GM15510 (cell line): Measurements from ENCODE around the gene ARHGEF28.

Source experiments
- POLR2A ChIP-seq: IDR thresholded peaks from 3 replicates; pipeline ENCODE4 v1.6.1; 2011; ENCODE audit warnings: borderline replicate concordance; ENCODE audit not compliant: insufficient read length; ENCODE audit errors: extremely low read depth

ARHGEF28 gene

DNA sequence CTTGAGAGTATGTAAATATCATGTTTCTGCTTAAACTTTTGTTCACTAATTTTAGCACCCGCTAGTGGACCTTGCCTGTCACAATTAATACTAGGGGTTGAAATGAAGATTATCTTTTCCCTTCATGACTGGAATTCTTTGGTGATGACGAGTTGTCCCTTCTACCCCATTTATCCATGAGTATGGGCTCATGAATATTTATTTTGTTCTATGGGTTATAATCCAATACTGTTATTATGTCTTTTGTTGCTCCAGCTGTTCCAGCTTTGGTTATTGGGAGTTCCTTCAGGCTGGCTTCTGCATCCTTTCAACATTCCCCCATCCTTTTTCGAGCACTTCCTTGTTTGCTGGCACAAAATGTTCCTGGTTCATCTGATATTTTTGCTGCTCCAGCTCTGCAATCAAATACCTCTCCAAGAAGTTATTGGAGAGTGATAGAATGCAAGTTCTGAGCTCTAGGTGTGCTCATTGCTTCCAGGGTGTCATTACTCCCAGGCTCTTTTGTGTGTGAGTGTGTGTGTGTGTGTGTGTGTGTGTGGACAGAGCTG is 19.7 kb upstream of the ARHGEF28 start:
- TF ChIP-seq POLR2A = no peak

DNA sequence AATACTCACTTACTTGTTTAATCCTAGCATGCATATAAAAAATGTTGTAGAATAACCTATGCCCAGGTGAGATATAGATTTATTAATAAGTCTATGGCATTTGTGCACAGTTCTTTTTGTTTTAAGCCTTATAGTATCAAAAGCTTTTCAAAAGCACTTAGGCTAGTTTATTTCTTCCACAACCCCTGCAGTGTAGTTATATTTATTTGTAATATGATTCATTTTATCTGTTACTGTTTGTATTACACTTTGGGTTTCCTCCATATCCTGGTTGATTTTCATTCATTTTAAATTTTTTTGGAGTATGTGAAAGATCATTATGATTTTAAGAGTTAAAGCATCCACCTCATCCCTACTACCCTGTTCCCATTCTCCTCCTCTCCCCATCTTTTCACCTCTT is 18.8 kb upstream of the ARHGEF28 start:
- no peak for TF ChIP-seq POLR2A

DNA sequence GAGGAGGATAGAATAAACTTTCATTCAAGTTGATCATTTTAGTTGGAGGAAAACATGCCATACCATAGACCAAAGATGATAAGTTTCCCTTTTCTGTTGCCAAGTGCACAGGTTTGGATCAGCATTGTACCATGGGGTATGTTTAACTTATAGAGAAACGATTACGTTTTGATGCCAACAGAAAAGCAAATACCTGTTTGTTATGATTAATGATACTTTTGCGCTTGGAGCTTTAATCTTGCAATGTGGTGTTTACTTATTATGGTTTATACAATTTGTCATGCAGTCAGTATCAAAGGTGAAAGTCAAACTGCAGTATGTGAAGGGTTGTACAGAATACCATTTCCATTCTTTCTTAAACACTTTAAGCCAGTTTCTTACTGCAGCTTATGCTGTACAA is 13.2 kb upstream of the ARHGEF28 start:
- no peak for TF ChIP-seq POLR2A

DNA sequence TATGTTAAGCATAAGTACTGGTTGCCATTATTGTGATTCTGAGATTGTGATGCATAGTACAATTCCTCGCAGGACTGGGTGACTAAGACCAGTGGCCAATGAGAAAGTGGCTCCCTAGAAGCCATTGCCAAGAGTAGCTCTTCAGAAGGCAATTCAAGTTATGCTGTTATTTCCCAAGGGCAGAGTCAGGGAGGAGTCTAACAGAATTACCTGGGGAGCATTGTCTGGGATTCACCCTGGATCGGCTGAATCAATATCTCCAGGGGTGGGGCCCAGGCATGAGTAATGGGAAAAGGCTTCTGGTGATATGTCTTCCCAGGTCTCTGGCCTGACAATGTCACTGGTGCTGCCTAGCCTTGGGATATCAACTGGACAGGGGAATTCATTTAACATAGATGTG is 10.9 kb upstream of the ARHGEF28 start:
- TF ChIP-seq POLR2A = no peak

DNA sequence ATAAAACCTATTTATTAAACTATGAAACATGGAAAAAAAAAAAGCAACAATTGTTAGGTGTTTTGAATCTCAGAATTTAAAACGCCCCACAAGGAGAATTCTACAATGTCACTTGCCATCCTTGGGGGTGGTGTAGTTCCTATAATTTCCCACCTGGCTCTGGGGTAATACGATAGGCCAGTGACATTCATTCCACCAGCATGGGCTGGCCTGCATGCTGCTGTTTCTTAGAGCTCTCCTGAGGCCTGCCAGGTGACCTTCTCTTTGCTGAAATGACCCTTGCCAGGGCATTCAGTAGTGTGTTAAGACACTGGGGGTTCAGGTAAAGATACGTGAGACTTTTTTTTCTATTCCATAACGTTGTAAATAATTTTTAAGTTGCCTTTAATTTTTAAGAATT is 10.0 kb upstream of the ARHGEF28 start:
- no peak for TF ChIP-seq POLR2A

DNA sequence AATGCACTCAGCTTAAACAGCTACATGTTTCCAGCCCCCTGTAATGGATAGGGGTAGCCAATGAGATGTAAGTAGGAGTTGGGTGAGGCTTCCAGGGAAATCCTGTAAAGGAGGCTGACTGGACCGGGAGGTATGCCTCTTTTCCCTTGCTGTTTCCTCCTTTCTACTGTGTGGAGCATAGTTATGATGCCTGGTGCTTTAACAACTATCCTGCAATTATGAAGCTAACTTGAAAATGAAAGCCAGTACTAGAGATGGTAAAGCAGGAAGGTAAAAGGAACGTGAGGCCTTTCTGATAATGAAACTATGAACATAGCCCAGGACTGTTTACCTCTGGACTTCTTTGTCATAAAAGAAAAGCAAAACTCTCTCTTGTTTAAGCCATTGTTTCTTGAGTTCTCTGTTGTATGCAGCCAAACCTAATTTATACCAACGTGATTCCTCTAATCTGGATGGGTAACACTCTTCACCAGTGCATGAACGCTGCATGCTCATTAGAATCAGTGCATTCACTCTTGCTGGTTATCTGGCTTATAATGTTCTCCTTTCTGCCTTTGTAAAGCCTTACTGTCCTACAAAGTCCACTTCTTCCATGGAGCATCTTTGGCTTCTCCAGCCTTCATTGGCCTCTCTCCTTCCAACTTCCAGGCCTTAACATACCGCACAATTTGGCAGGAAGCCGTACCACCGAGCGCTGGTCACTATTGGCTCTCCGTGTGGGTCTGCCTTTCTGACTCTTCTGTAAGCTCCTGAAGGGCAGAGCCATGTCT is 8.3 kb upstream of the ARHGEF28 start:
- no peak for TF ChIP-seq POLR2A

DNA sequence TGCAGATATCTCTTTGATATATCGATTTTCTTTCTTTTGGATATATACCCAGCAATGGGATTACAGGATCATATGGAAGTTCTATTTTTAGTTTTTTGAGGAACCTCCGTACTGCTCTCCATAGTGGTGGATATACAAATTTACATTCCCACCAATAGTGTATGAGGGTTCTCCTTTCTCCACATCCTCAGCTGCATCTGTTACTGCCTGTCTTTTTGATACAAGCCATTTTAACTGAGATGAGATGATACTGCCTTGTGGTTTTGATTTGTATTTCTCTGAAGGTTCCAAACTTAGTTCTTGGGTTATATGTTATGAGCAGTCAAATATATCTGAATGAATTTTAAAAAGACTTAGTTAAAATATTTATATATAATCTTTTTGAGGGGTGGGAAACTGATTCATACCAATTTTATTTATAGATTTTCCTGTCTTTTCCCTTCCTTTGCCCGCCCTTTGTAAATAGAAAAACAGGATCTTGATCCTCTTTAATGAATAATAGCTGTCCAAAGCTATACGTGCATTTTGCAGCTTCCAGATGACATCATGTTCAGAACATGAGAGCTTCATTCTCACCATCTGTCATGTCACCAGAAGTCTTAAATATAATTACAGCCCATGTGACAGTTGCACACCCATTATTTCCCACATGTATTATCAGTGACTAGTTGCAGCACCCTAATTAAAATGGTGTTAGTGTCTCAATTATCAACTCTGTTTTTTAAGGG is 6.2 kb upstream of the ARHGEF28 start:
- no peak for TF ChIP-seq POLR2A

DNA sequence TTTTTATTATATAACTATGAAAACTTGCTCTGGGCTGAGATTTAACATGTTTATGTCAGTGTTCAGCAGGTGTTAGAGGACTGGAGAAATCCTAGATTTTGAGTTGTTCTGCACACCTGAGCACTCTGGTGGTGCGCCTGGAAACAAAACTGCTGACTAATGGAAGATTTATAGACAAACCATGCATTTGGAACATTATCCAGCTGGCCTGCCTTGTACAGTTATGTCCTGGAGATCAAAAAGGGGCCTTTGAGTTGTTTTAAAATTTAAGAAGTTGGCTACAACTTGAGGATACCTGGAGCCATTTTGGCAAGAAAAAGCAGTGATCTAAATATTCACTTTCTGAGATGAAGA is 5.7 kb upstream of the ARHGEF28 start:
- no peak for TF ChIP-seq POLR2A

DNA sequence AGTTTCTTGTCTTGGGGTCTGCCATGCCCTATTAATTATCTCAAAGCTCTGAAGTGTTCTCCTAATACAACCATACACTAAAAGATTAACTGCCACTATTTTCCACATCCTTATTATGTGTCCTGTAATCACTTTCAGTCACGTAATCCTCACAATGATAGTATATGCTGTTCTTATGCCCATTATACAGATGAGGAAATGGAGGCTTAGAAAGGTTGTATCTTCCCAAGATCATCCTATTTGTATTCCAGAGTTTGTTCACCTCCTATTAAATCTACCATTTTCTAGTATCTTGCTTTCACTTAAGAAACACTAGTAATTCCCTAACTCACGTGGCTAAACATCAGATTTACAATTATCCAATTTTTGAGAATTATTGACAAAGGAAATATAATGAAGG is 2.9 kb upstream of the ARHGEF28 start:
- no peak for TF ChIP-seq POLR2A

DNA sequence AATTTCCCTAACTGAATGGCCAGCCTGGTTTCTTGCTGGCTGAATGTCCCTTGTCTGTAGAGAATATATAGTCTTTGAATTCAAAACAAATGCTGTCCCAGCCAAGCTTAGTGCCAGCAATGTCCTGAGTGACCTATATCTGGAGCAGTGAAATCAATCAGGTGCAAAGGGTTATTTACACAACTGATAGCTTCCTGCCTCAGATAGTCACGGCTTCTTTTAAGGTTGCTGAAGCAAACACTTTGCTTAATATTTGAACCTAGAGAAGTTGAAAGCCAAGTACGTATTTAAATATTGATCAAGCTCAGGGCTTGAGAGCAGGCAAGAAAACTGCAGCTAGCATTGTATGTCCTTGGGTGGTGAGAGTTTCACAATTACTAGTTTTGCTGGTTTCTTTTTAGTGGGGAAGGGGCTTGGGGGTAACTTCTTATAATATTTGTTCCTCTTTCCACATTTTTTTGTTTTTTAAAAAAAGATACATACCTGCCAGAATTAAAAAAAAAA is 2.0 kb upstream of the ARHGEF28 start:
- TF ChIP-seq POLR2A = no peak

DNA sequence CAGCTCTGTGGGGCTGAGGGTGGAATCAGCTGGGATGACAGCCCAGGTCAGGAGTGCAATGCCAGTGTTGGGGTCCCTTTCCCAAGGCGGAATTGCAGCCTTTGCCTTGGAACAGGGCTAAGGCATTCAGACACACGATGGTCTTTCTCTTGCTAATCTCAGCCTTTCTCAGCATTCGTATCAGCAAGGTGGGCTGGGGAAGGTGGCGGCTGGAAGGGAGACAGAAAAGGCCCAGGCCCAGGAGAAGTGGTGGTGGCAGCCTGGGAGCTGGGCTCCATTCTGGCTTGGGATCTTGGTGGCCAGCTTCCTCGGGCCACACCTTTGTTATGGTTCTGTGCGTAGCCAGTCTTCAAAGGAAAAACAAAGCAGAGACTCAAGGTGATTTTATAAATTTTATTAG is 1.1 kb upstream of the ARHGEF28 start:
- no peak for TF ChIP-seq POLR2A

DNA sequence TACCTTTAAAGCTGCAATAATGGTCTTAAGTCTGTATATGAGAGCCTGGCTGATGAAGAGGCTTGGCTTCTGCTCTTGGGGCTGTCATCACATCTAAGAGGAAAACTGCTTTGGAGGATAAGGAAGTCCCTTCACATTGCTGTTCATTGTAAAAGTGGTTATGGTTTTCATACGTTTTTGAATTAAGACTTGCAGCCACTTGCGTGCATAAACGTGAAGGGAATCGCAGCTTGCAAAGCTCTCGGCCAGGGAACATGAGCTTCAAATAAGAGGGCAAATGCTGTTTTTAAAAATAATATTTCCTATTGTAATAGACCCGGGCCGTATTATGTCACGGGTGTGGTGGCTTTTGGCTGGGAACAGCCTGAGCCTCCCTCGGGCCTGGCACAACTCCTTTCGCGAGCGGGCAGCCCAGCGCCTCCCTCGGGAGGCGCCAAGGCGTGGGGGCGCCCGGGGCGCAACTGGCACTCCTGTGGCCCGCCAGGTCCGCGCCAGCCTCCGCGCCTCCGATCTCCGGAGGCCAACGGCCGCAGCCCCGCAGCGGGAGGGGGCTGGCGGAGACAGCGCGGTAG is 538 bp upstream of the ARHGEF28 start:
- no peak for TF ChIP-seq POLR2A

DNA sequence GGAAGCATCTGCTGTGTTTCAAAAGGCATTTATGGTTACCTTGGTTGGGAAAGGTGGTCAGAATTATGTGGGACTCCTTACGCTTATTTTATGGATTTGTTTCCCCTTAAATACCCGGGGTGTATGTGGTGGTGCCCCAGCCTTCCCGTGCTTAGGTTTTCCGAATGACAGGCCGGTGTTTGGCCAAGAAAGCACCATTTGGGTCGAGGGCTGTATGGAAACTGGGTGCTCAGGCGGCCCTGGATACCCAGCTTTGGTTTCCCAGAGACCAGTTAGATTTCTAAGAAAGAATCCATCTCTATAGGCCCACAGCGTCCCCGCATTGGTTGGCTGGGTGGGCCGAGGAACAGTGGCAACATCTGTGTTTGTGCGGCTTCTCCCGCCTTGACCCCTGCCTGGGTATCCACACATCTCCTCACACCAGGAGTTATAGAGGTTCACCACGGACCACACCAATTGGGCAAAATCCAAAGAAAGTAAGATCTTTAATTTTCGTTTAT is 868 bp downstream of the ARHGEF28 start:
- TF ChIP-seq POLR2A = no peak

DNA sequence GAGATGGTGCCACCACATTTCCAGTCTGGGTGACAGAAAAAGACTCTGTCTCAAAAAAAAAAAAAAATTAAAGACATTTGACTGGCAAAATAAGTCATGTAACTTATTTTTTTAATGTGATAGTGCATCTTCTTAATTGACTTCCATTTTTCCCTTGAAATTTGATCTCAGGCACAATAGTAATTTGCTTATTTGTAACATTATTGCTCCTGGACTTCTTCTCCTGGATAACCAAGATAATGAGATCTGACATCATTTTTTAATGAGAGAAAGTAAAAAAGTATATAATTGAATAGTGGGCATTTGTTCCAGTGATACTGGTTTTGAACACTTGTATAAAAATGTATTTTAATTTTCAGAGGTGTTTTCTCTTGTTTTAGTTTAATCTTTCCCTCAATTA is 3.5 kb downstream of the ARHGEF28 start:
- no peak for TF ChIP-seq POLR2A

DNA sequence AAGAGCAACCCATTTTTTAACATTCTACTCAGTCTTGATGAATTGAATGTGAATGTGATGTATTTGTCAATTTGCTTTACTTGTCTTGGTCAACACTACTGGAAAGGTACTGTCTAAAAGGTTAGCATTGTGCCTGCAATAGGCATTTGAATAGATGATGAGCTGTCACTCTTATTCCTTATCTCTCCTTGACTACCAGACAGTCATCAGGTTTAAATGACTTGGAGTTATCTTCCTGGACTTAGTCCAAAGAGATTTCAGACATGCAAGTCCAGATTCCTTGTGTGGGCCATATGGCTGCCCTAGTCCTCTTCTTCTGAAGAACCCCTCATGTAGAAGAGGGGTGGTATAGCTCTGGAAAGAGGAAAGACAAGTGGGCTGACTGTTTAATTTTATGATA is 4.8 kb downstream of the ARHGEF28 start:
- no peak for TF ChIP-seq POLR2A

DNA sequence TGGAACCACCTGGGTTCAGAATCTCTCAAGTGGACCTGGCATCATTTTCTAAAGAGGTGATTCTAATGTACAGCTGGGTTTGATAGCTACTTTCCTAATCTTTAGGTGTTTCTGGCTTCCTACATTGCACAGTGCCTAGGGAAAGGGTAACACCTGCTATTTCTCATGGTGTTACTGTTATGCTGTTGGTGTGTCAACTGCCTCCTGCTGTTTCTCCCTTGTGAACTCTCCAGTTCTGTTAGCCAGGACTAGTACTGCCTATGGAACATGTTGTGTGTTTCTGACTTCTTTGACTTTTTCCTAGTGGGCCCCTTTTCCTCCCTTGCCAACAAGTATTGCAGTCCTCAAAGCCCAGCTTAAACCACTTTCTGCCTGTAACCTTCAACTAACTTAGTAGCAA is 5.5 kb downstream of the ARHGEF28 start:
- no peak for TF ChIP-seq POLR2A

DNA sequence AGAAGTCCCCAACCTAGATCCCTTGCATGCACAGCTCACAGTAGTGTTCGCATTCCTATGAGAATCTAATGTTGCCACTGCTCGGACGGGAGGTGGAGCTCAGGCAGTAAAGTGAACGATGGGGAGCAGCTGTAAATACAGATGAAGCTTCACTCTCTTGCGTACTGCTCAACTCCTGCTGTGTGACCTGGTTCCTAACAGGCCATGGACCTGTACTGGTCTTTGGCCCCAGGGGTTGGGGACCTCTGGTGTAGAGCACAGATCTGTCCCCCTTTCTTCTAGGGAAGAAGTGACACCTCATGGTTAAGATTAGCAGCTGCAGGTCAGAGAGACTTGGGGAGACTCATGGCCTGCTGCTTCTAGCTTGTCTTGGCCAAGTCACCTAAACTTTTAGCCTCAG is 7.1 kb downstream of the ARHGEF28 start:
- no peak for TF ChIP-seq POLR2A
